ENCODE measurements around the gene PDE1C. TPM values are rescaled to one million over a fixed set of nuclear protein-coding genes. Genes with fewer than 3 reads are reported as not detected.

The PDE1C gene
- total and polyA plus RNA-seq, 5 donors: 23.2 to 94.4 (median 90.1) TPM

- ATAC-seq: no peak
- no peak overlapping the region for H3K4me3 ChIP-seq (ENCODE audit: low read length)
- no peaks in the 10 kb centered on the region for H3K9me3 ChIP-seq (ENCODE audit: control insufficient read depth, low read length)
- H3K4me1 ChIP-seq (ENCODE audit: control insufficient read depth, insufficient read depth, low read length): no peaks in the 10 kb centered on the region
- intact Hi-C loops (cut with DNase I): loop anchor here in 2 of 4 donors (10.0 kb wide), 2 partner anchors 74 to 284 kb away; no protein-coding TSS in a partner anchor
- H3K27ac ChIP-seq (ENCODE audit: low read length): no peak overlapping the region
- WGBS: 57% methylated on average over 3 of the region's 3 CpGs
- DNase-seq: no peak
- H3K27me3 ChIP-seq (ENCODE audit: control insufficient read depth, insufficient read depth): no peaks in the 10 kb centered on the region
These were observed 340.9 kb downstream of the PDE1C start for GRCh38 chr7:31729195-31729804.

DNA sequence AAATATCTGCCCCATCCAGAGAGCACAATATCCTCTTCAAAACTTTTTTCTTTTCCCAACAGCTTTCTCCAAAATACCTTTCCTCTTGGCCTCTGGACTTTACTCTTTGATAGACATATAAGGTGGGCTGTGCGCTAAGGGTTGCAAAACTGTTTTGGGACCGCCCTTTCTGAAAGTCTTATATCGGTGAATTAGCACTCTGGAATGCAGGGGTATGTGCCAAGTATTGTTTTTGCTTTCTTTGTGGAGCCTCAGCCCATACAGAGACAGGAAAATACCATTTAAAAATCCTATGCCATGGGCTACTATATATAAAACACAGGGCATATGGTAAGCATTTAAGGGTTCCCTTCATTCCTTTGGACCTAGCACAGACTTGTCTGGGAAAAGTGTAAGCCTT is 345.5 kb downstream of the PDE1C start:
- 64% methylated on average over 3 of the region's 3 CpGs for WGBS
- H3K4me3 ChIP-seq (ENCODE audit: low read length): no peak overlapping the region
- H3K4me1 ChIP-seq (ENCODE audit: control insufficient read depth, insufficient read depth, low read length): no peaks in the 10 kb centered on the region
- ATAC-seq (no peak), DNase-seq (no peak)
- no peaks in the 10 kb centered on the region for H3K9me3 ChIP-seq (ENCODE audit: control insufficient read depth, low read length)
- H3K27me3 ChIP-seq (ENCODE audit: control insufficient read depth, insufficient read depth): no peaks in the 10 kb centered on the region
- intact Hi-C loops (cut with DNase I): loop anchor here in 2 of 4 donors (10.0 kb wide), 2 partner anchors 70 to 280 kb away; no protein-coding TSS in a partner anchor
- no peak overlapping the region for H3K27ac ChIP-seq (ENCODE audit: low read length)

GRCh38 chr7:31720366-31720765 is 349.8 kb downstream of the PDE1C start:
- H3K4me1 ChIP-seq (ENCODE audit: control insufficient read depth, insufficient read depth, low read length): no peaks in the 10 kb centered on the region
- WGBS: 79% methylated on average over 8 of the region's 8 CpGs
- ATAC-seq (no peak), DNase-seq (no peak)
- no peak overlapping the region for H3K4me3 ChIP-seq (ENCODE audit: low read length)
- H3K9me3 ChIP-seq (ENCODE audit: control insufficient read depth, low read length): no peaks in the 10 kb centered on the region
- H3K27me3 ChIP-seq (ENCODE audit: control insufficient read depth, insufficient read depth): no peaks in the 10 kb centered on the region
- intact Hi-C loops (cut with DNase I): loop anchor here in 2 of 4 donors (10.0 kb wide), 2 partner anchors 66 to 276 kb away; no protein-coding TSS in a partner anchor
- no peak overlapping the region for H3K27ac ChIP-seq (ENCODE audit: low read length)

GRCh38 chr7:31716355-31716754 is 353.9 kb downstream of the PDE1C start:
- no peak for ATAC-seq
- 65% methylated on average over 1 of the region's 1 CpG for WGBS

GRCh38 chr7:31710171-31710570 is 360.0 kb downstream of the PDE1C start:
- Histone ChIP-seq H3K27me3 (ENCODE audit: control insufficient read depth, insufficient read depth) (no peaks in the 10 kb centered on the region), H3K4me1 (ENCODE audit: control insufficient read depth, insufficient read depth, low read length) (no peaks in the 10 kb centered on the region), H3K9me3 (ENCODE audit: control insufficient read depth, low read length) (no peaks in the 10 kb centered on the region), H3K27ac (ENCODE audit: low read length) (no peak overlapping the region), H3K4me3 (ENCODE audit: low read length) (no peak overlapping the region)
- 85% methylated on average over 1 of the region's 1 CpG for WGBS
- DNase-seq (no peak), ATAC-seq (no peak)
- intact Hi-C loops (cut with DNase I): no loop called here

More at GRCh38 chr7:31716355-31716754, 353.9 kb downstream of the PDE1C start:
- H3K27me3 ChIP-seq (ENCODE audit: control insufficient read depth, insufficient read depth): no peaks in the 10 kb centered on the region
- intact Hi-C loops (cut with DNase I): no loop called here
- no peak for DNase-seq
- no peak overlapping the region for H3K4me3 ChIP-seq (ENCODE audit: low read length)
- H3K4me1 ChIP-seq (ENCODE audit: control insufficient read depth, insufficient read depth, low read length): no peaks in the 10 kb centered on the region
- H3K27ac ChIP-seq (ENCODE audit: low read length): no peak overlapping the region
- H3K9me3 ChIP-seq (ENCODE audit: control insufficient read depth, low read length): no peaks in the 10 kb centered on the region

- no peak overlapping the region for H3K4me3 ChIP-seq (ENCODE audit: low read length)
- 46% methylated on average over 5 of the region's 5 CpGs for WGBS
- DNase-seq (no peak), ATAC-seq (no peak)
- H3K4me1 ChIP-seq (ENCODE audit: control insufficient read depth, insufficient read depth, low read length): no peaks in the 10 kb centered on the region
- H3K27me3 ChIP-seq (ENCODE audit: control insufficient read depth, insufficient read depth): no peaks in the 10 kb centered on the region
- intact Hi-C loops (cut with DNase I): no loop called here
- no peak overlapping the region for H3K27ac ChIP-seq (ENCODE audit: low read length)
- no peaks in the 10 kb centered on the region for H3K9me3 ChIP-seq (ENCODE audit: control insufficient read depth, low read length)
These were observed 363.1 kb downstream of the PDE1C start for GRCh38 chr7:31707089-31707488.

GRCh38 chr7:31705377-31705776 is 364.8 kb downstream of the PDE1C start:
- no peaks in the 10 kb centered on the region for H3K4me1 ChIP-seq (ENCODE audit: control insufficient read depth, insufficient read depth, low read length)
- H3K4me3 ChIP-seq (ENCODE audit: low read length): no peak overlapping the region
- 89% methylated on average over 3 of the region's 3 CpGs for WGBS
- no peaks in the 10 kb centered on the region for H3K9me3 ChIP-seq (ENCODE audit: control insufficient read depth, low read length)
- H3K27me3 ChIP-seq (ENCODE audit: control insufficient read depth, insufficient read depth): no peaks in the 10 kb centered on the region
- ATAC-seq (no peak), DNase-seq (no peak)
- intact Hi-C loops (cut with DNase I): no loop called here
- no peak overlapping the region for H3K27ac ChIP-seq (ENCODE audit: low read length)

DNA sequence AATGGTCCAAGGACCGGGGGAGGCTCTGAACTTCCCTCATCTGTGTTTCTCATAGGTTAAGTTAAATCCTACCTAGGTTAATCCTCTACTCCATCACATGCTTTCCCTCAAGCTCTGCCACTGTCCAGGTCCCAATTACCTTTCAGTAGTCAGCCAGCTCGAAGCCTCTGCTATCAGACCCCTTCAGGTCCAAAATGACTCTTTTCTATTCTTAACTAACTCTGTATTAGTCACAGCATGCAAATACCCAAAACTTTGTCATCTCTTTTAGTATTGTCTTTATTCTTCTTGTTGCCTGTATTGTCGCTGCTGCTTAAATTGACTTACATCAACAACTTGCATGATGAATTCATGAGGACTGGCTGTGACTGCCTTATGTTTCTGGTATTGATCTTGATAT is 367.9 kb downstream of the PDE1C start:
- Histone ChIP-seq H3K27ac (ENCODE audit: low read length) (no peak overlapping the region), H3K4me1 (ENCODE audit: control insufficient read depth, insufficient read depth, low read length) (no peaks in the 10 kb centered on the region), H3K9me3 (ENCODE audit: control insufficient read depth, low read length) (no peaks in the 10 kb centered on the region), H3K4me3 (ENCODE audit: low read length) (no peak overlapping the region), H3K27me3 (ENCODE audit: control insufficient read depth, insufficient read depth) (no peaks in the 10 kb centered on the region)
- 82% methylated on average over 3 of the region's 3 CpGs for WGBS
- intact Hi-C loops (cut with DNase I): no loop called here
- ATAC-seq (no peak), DNase-seq (no peak)

Data from right cardiac atrium (tissue), 5 donors.